Esophagus mucosa (tissue), 1 donor: ENCODE results near the gene PPP1R13L. TPM values are rescaled to one million over a fixed set of nuclear protein-coding genes. Genes with fewer than 3 reads are reported as not detected.
"Not testable (repeated sequence)": the region's sequence is repeated elsewhere in the genome, so short reads cannot be mapped to it uniquely, and the experiment has no call there.

Experiments used
- ATAC-seq: fragments of 200-7000 bp; cut with Tn5 transposase; one replicate; pipeline ENCODE4 v1.9.1; 2020
- total RNA-seq: library from RNA; stranded (reverse); gene quantifications from one replicate; pipeline ENCODE4 v1.2.4, GENCODE V29; 2023
- donor health status: DM: yes; HTN: yes; CAD: no.

Gene PPP1R13L
- total RNA-seq, 1 donor from 2014 or later, result 186 TPM

DNA sequence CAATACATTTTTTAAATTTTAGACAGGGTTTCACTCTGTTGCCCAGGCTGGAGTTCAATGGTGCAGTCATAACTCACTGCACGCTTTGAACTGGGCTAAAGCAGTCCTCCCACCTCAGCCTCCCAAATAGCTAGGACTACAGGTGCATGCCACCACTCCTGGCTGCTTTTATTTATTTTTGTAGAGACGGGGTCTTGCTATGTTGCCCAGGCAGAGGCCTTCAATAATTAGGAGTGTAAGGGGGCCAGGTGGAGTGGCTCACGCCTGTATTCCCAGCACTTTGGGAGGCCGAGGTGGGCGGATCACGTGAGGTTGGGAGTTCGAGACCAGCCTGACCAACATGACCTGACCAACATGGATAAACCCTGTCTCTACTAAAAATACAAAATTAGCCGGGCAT is 27.7 kb upstream of the PPP1R13L start:
- ATAC-seq, result not testable (repeated sequence)

DNA sequence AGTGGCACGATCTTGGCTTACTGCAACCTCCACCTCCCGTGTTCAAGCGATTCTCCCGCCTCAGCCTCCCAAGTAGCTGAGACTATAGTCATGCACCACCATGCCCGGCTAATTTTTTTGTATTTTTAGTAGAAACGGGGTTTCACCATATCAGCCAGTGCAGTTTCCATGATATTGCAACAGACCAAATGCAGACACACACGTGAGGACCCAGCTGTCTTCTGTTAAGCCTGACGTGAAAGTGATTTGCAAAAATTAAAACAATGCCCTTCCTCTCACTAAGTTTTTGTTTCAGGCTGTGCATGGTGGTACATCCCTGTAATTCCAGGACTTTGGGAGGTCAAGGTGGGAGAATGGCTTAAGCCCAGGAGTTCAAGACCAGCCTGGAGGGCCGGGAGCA is 26.1 kb upstream of the PPP1R13L start:
- not testable (repeated sequence) for ATAC-seq

- ATAC-seq, result not testable (repeated sequence)
Measured at GRCh38 chr19:45429896-45430295, 25.0 kb upstream of the PPP1R13L start.

DNA sequence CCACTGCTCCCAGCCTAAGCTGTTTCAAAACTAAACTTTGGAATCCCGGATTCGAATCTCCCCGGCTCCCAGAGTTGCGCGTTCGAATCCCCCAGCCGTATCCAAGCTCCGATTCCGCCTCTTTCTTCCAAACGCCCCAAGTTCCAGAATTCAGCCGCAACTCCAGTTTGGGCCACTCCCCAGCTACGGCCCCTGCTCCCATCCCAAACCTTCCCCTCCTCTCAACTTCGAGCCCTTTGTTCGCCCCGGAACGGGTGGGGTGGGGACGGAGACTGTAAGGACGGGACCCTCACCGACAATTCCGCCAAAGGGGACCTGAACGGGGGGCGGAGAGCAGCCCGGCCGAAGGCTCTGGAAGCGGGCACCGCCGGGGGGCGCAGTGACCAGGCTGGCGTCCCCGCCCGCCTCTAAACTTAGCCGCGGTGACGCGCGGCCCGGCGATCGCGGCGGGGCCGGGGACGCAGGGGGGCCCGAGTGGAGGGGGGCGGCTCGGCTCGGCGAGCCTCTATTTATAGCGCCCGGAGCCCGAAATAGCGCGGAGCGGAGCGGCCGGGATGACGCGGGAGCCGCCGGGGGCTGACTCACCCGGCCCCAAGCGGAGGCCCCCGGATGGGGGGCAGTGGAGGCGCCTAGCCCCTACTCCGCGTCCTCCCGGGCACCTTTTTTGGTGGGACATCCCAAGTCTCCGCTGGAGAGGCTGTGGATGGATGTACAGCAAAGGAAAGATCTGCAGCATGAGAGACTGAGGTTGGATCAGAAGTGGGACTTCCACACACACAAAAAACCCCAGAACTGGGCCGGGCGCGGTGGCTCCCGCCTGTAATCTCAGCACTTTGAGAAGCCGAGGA is 23.7 kb upstream of the PPP1R13L start:
- ATAC-seq, result no peak

DNA sequence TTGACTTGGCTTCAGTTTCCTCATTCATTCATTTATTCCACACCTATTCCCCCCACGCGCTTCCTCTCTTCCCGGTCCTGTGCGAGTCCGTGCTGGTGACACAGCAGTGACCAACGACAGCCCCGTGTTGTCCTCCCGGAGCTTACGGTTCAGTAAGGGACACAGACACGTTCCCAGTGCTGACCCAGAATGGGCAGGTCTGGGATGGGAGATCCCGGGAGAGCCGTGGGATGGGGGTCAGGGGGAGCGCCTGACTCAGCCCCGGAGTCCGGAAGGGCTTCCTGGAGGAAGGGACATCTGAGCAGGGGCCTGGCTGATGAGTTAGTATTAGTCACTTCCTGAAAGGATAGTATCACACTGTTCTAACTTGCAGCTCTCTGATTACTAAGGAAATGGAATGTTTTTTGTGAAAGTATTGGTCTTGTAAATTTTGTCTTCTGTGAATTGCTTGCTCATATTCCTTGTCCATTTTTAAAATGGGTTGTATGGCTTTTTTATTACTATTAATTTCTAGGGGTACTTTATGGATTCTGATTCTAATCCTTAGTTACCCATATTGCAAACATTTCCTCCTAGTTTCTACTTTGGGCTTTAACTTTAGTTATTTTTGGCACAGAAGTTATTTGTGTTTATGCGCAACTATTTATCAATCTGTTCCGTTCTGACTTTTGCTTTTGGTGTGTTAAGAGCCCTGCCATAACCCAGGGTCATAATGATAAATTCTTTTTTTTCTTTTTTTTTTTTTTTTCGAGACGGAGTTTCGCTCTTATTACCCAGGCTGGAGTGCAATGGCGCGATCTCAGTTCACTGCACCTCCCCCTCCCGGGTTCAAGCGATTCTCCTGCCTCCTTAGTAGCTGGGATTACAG is 19.6 kb upstream of the PPP1R13L start:
- peak; percentile 83 for ATAC-seq

GRCh38 chr19:45423589-45424190 is 18.8 kb upstream of the PPP1R13L start, which contains the start of gene ERCC1:
Gene ERCC1, minus strand, starts transcription at chr19:45423917. Its CDS starts 543 bp downstream, at chr19:45423374.
- peak; percentile 86 for ATAC-seq

DNA sequence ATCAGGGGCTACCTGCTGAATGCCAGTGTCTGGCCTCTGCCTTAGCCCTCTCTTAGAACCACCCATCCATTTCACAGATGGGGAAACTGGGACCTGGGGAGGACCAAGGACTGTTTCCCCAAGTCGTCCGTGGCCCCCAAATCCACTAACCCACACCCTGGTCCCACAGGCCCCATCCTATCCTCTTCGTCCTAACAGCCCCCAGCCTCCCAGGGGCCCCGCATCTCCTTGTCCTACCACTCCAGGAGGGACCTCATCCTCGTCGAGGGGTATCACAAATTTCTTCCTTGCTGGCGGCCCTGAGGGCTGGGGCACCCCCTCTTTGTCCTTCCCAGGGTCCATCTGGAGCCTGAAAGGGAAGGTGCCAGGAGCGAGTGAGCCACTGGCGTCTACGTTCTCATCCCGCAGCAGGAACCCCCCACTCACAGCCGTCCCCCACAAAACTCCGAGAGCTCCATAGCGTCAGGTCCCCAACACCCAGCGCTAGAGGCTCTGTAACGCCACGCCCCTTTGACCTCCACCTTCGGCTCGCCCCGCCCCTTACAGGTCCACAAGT is 18.2 kb upstream of the PPP1R13L start:
- no peak for ATAC-seq

GRCh38 chr19:45421947-45422498 is 17.2 kb upstream of the PPP1R13L start:
- no peak for ATAC-seq

DNA sequence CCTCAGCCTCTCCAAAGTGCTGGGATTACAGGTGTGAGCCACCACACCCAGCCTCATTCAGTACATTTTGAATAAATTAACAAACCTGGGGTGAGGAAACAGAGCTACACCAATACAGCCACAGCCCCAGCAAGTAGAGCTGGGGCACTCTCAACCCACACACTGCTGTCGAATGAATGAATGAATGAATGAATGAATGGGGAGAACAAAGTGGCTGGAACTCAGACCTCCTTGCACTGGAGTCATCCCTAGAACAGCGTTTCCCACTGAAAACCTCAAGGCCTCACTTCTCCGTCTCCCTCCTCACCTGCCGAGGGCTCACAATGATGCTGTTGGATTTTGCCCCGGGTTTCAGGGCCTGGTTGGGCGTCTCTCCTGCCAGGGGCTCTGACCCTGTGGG is 16.0 kb upstream of the PPP1R13L start:
- no peak for ATAC-seq

- no peak for ATAC-seq
Measured at GRCh38 chr19:45420356-45420755, 15.5 kb upstream of the PPP1R13L start.

DNA sequence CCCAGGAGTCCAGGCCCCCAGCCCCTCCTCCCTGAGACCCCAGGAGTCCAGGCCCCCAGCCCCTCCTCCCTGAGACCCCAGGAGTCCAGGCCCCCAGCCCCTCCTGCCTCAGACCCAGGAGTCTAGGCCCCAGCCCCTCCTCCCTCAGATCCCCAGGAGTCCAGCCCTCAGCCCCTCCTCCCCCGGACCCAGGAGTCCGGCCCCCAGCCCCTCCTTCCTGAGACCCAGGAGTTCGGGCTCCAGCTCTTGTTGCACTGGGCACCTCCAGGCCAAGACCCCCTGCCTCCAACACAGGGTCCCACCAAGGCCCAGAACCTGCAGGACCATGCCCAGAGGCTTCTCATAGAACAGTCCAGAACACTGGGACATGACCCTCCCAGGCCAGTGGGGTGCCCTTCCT is 15.0 kb upstream of the PPP1R13L start:
- no peak for ATAC-seq

DNA sequence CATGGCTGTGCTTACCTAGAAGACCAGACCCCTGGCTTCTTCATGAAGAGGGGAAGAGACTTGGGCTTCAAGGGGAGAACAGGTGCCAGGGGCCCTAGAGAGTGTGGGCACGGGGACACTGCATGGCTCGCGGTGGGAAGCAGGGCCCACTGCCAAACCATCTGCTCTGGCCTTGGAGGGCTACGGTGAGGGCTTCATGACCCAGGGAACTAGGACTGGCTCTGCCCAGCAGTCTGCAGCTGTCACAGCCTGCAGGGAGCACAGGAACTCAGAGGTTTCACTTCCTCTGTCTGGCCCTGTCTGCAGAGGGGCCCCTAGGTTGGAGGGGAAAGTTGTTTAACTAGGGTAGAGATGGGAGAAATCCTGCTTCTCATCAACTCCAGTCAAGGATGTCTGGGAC is 14.5 kb upstream of the PPP1R13L start:
- no peak for ATAC-seq

GRCh38 chr19:45418802-45419201 is 13.9 kb upstream of the PPP1R13L start:
- no peak for ATAC-seq

- no peak for ATAC-seq
Measured at GRCh38 chr19:45417151-45417550, 12.3 kb upstream of the PPP1R13L start.

DNA sequence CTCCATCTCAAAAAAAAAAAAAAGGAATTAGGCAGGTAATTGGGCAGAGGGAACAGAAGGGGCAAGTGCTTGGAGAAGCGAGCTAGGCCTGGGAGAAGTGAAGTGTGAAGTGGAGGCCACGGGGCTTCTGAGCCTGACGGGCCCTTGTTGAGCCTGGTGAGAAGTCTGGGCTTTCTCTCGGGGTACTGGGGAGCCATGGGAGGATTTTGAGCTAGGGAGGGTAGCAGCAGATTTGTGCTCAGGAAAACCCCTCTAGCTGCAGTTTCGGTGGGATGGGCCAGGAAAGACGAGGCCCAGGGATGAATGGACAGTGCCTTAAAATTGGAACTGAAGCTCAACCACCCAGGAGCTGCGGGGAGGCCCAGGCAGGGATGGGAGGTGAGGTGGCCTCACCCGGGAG is 9.6 kb upstream of the PPP1R13L start:
- no peak for ATAC-seq

GRCh38 chr19:45413497-45413896 is 8.6 kb upstream of the PPP1R13L start:
- ATAC-seq, result no peak

- not testable (repeated sequence) for ATAC-seq
Measured at GRCh38 chr19:45410330-45410729, 5.5 kb upstream of the PPP1R13L start.

DNA sequence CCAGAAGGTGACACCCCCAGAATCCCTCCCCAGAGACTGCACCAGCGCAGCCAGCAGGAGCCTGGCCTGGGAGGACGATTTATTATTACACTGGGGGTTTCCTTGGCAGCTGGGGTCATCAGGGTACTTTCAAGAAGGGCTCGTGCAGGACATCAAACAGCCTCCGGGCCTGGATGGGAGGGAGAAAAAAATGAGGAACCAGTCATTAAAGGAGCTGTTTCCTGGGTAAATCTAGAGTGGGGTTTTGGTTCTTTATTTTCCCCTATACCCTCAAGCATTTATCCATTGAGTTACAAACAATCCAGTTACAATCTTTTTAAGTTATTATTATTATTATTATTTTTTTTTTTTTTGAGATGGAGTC is 4.7 kb upstream of the PPP1R13L start:
- no peak for ATAC-seq

DNA sequence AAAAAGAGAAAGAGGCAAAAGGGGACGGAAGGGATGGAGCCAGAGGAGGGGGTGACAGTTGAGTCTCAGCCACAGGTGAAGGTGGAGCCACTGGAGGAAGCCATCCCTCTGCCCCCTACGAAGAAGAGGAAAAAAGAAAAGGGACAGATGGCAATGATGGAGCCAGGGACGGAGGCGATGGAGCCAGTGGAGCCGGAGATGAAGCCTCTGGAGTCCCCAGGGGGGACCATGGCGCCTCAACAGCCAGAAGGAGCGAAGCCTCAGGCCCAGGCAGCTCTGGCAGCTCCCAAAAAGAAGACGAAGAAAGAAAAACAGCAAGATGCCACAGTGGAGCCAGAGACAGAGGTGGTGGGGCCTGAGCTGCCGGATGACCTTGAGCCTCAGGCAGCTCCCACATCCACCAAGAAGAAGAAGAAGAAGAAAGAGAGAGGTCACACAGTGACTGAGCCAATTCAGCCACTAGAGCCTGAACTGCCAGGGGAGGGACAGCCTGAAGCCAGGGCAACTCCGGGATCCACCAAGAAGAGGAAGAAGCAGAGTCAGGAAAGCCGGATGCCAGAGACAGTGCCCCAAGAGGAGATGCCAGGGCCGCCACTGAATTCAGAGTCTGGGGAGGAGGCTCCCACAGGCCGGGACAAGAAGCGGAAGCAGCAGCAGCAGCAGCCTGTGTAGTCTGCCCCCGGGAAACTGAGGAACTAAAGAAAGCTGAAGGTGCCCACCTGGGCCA is 4.1 kb upstream of the PPP1R13L start:
- no peak for ATAC-seq

DNA sequence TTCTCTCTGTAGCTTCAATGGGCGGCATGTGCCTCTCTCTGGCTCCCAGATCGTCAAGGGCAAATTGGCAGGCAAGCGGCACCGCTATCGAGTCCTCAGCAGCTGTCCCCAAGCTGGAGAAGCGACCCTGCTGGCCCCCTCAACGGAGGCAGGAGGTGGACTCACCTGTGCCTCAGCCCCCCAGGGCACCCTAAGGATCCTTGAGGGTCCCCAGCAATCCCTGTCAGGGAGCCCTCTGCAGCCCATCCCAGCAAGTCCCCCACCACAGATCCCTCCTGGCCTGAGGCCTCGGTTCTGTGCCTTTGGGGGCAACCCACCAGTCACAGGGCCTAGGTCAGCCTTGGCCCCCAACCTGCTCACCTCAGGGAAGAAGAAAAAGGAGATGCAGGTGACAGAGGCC is 3.3 kb upstream of the PPP1R13L start:
- no peak for ATAC-seq

DNA sequence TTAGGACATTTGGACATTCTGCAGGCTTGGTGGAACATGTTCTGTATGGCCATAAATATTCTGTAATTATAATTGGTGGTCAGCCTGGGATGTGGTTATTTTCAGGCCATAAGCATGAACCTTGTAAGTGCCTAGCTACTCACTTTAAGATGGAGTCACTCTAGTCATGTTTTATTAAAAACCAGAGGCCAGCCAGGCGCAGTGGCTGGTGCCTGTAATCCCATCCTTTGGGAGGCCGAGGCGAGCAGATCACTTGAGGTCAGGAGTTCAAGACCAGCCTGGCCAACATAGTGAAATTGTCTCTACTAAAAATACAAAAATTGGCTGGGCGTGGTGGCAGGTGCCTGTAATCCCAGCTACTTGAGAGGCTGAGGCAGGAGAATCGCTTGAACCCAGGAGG is 2.7 kb upstream of the PPP1R13L start:
- ATAC-seq, result not testable (repeated sequence)

- ATAC-seq, result no peak
Measured at GRCh38 chr19:45407091-45407375, 2.2 kb upstream of the PPP1R13L start.
